Hippocampal formation (tissue), 2 donors: ENCODE measurements around the gene VAV2.
A peak's percentile ranks its signal among the peaks of the same experiment; 100 is the strongest.

Source experiments
- DNase-seq, 2 donors: peaks; one replicate each; lab custom pipeline; 2025; lab: John Stamatoyannopoulos, UW

VAV2 gene

GRCh38 chr9:133835262-133835901, 156.7 kb downstream of the VAV2 start:
- DNase-seq: no peak

- DNase-seq: no peak
Observed at GRCh38 chr9:133834080-133834976, 157.8 kb downstream of the VAV2 start.

- no peak for DNase-seq
Observed at GRCh38 chr9:133833388-133834025, 158.6 kb downstream of the VAV2 start.

GRCh38 chr9:133832877-133833276, 159.2 kb downstream of the VAV2 start:
- DNase-seq: peak in 1 of 2 donors; percentile 12

DNA sequence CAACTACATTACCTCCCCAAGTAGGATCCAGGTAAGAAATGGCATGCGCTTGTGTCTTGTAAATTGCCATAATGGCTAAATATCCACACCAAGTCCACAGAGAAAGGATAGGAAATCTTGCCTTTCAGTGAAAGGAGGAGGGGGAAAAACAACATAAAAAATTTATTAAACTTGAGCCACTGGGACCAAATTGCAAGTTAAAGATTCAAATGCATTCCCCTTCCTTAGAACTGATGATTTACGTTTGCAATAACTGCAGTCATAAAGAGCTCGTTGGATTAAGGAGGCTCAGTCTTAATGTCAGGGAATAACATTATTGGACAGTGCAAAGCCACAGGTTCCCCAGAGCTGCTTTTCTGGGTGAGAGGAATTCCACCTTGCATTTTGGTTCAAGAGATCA, 161.4 kb downstream of the VAV2 start:
- DNase-seq: no peak

GRCh38 chr9:133830310-133830709, 161.8 kb downstream of the VAV2 start:
- DNase-seq: no peak

- DNase-seq: no peak
Observed at GRCh38 chr9:133828338-133828997, 163.7 kb downstream of the VAV2 start.

GRCh38 chr9:133826289-133827085, 165.6 kb downstream of the VAV2 start:
- no peak for DNase-seq

DNA sequence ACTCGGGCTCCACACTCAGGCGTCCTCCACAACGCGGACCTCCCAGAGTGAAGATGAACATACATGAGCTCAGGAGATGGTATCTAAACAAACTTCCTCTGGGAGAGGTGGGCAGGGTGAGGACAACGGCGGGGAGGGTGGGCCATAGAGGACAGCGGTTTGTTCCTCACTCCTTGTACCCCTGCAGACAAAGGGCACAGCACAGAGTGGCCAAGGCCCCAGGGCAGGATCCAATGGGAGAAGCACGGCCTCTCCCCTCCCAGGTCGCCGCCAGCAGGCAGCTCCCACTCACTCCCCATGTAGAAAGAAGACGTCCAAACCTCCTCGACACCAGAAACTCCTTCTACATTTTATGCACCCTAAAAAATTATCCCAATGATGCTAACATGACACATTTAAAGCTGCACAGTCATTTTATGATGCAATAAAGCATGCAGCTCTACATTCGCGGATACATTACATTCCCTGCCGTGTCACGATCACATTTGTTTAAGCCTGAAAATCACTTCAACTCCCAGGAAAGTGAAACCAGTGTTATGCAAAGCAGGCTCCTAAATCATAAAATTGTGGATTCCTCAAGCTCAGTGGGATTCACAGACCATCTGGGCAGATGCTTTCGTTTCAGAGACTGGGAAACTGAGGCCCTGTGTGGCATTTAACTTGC, 166.4 kb downstream of the VAV2 start:
- no peak for DNase-seq

DNA sequence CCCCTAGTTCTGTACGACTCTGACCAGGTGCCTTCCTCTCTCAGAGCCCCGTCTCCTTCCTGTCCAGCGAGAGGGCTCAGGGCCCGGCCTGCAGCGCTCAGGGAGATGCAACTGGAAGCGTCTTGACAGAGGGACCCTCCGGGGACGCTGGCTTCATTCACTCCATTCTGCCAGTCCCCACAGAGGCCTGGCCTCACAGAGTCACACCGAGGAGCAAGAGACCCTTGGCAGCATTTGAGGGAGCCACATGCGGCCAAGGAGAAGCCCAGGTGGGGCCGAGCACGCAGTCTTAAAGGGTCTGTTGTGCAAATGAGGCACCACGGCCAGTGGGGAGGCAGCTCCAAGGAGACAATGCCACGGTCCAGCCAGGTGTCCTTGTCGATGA, 167.3 kb downstream of the VAV2 start:
- no peak for DNase-seq

GRCh38 chr9:133824106-133824801, 167.9 kb downstream of the VAV2 start:
- no peak for DNase-seq

DNA sequence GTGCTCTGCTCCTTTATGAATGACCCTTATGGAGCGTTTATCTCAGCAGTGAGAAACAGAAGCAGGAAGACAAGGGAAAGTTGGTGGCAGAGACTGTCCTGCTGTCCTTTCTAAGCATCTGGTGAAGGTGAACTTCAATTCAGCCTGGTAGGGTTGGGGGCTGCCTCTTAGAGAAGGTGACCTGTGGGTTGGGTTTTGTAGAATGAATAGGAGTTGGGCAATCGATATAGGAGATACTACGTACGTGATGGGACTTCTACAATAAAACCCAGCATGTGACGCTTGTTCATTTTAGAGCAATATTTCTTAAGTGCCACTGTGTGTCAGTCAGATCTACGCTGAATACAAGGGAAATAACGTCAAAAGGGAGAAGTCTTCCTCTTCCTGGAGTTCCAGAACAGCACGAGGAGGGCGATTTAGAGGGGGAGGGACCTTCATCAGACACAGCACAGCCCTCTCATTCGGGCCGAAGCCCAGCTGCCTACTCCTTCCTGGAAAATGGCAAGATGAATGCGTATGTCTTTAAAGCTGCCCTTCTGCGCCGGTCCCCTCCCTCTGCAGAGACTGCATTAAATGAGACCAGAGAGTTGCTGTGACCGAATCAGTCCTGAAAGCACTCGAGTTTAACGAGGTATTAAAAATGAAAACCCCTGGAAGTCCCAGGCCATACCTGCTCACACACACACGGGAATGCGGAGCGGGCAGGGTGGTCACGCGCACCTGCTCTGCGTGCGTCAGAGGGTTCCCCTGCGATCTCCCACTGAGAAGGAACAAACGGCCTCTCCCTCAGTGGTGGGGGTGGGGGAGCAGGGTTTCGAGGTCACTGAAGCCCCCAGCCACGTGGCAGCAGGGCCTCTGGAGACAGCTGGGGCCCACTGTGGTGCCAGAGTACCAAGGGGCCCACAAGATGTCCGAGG, 168.7 kb downstream of the VAV2 start:
- DNase-seq: no peak

GRCh38 chr9:133822430-133823065, 169.6 kb downstream of the VAV2 start:
- no peak for DNase-seq

- no peak for DNase-seq
Observed at GRCh38 chr9:133821601-133822429, 170.3 kb downstream of the VAV2 start.

GRCh38 chr9:133819923-133820322, 172.2 kb downstream of the VAV2 start:
- DNase-seq: no peak

GRCh38 chr9:133818444-133818843, 173.7 kb downstream of the VAV2 start:
- no peak for DNase-seq

DNA sequence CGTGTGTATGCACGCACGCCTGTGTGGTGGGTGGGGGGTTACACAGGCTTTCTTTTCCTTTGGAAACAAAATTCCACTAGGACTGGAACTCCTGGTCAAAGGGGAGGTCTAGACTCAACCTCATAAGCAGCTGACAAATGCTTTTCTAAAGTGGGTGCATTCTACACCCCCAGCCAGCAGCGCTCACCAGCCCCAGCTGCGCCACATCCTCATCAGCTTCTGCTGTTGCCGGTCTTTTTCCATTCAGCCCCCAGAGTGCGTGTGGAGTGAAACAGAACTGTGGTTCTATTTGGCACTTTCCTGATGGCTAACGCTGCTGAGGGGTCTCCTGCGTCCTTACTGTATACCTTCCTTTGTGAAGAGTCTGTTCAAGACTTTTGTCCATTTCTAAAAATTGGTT, 176.3 kb downstream of the VAV2 start:
- no peak for DNase-seq
